ENCODE results near the gene PPP3R1.

DNA sequence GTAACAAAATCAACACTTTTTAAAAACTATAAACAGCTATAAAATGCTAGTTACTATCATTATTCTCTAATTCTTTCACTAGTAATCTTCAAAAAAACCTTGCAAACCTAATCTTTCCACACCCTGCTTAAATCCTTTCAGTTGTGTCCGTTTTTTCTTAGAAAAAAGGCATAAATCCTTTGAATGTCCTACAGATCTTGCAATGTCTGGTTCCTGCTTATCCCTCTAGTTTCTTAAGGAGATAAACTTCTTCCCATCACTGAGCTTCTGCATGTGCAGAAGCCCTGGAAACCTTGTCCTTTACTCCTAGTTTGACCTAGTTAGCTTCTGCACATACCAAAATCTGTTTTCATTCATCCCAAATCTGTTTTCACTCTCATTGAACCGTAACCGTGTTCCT, 95.9 kb downstream of the PPP3R1 start:
- no peak for TF ChIP-seq RAD21 (IDR thresholded peaks at IDR 0.05)
- TF ChIP-seq, protein P1, sequence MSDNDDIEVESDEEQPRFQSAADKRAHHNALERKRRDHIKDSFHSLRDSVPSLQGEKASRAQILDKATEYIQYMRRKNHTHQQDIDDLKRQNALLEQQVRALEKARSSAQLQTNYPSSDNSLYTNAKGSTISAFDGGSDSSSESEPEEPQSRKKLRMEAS (IDR thresholded peaks at IDR 0.05) = no peak
- TF ChIP-seq YY1 (IDR thresholded peaks at IDR 0.05) = no peak
- TF ChIP-seq GABPA (IDR thresholded peaks at IDR 0.05 in 1 of 2, conservative IDR thresholded peaks at IDR 0.05 in 1 of 2) = no peak
- TF ChIP-seq, protein P2, sequence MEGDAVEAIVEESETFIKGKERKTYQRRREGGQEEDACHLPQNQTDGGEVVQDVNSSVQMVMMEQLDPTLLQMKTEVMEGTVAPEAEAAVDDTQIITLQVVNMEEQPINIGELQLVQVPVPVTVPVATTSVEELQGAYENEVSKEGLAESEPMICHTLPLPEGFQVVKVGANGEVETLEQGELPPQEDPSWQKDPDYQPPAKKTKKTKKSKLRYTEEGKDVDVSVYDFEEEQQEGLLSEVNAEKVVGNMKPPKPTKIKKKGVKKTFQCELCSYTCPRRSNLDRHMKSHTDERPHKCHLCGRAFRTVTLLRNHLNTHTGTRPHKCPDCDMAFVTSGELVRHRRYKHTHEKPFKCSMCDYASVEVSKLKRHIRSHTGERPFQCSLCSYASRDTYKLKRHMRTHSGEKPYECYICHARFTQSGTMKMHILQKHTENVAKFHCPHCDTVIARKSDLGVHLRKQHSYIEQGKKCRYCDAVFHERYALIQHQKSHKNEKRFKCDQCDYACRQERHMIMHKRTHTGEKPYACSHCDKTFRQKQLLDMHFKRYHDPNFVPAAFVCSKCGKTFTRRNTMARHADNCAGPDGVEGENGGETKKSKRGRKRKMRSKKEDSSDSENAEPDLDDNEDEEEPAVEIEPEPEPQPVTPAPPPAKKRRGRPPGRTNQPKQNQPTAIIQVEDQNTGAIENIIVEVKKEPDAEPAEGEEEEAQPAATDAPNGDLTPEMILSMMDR (IDR thresholded peaks at IDR 0.05; ENCODE audit: low read depth, low read length, missing input control) = no peak
- TF ChIP-seq HNF4A (conservative IDR thresholded peaks at IDR 0.05) = no peak
- TF ChIP-seq EGR1 (IDR thresholded peaks at IDR 0.05; ENCODE audit: low read depth in 2 of 2) = no peak
- no peak for TF ChIP-seq TAF1 (conservative IDR thresholded peaks at IDR 0.05)
- no peak for TF ChIP-seq SP1 (IDR thresholded peaks at IDR 0.05)
